ENCODE data around the gene VWA8.
"Not testable (repeated sequence)": the region's sequence is repeated elsewhere in the genome, so short reads cannot be mapped to it uniquely, and the experiment has no call there.

The VWA8 gene

DNA sequence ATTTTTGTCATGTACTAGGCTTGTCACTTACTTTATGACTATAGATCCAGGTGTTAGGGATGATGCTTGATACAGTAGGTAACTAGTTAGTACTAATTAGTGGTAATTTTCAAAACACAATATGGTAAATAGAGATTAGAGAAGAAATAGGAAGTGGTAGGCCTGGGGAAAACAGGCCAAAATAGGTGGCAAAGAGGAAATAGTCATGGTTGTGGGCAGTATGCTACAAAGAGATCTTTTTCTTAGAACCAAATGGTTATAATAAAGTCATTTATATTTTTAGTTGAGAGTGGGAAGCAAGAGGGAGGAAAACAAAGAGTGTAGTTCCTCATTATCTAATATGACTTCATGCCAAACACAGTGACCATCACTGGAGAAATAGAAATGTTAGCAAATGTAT lies 9.1 kb upstream of the VWA8 start:
- Histone ChIP-seq H3K4me3 (ENCODE audit: low read depth in 1 of 5, low read length in 5 of 5) (no peak overlapping the region), H3K9ac (ENCODE audit: low read length in 5 of 5) (no peak overlapping the region), H3K27me3 (ENCODE audit: control insufficient read depth in 5 of 5, insufficient read depth in 4 of 5, low read length in 5 of 5) (no peaks in the 10 kb centered on the region), H3K36me3 (ENCODE audit: control insufficient read depth in 5 of 5, insufficient read depth in 5 of 5, low read length in 5 of 5) (no peaks in the 10 kb centered on the region), H3K4me1 (ENCODE audit: control insufficient read depth in 5 of 5, insufficient read depth in 5 of 5, low read length in 5 of 5) (peaks cover 0 to 7% (median 0%) of the 10 kb centered on the region in 5 donors), H3K9me3 (ENCODE audit: control insufficient read depth in 5 of 5, low read length in 5 of 5) (peaks cover 0 to 3% (median 0%) of the 10 kb centered on the region in 5 donors), H3K27ac (ENCODE audit: low read depth, low read length) (no peak overlapping the region)

DNA sequence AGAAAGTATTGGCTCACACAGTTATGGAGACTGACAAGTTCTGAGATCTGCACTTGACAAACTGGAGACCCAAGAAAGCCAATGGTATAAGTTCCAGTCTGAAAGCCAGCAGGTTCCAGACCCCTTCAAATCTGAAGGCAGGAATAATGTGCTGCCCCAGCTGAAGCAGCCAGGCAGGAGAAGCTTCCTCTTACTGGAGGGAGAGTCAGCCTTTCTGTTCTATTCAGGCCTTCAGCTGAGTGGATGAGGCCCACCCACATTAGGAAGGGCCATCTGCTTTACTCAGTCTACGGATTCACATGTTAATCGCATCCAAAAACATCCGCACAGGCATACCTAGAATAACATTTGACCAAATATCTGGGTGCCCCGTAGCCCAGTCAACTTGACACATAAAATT lies 8.2 kb upstream of the VWA8 start:
- Histone ChIP-seq H3K4me1 (ENCODE audit: control insufficient read depth in 5 of 5, insufficient read depth in 5 of 5, low read length in 5 of 5) (peaks cover 0 to 7% (median 0%) of the 10 kb centered on the region in 5 donors), H3K36me3 (ENCODE audit: control insufficient read depth in 5 of 5, insufficient read depth in 5 of 5, low read length in 5 of 5) (no peaks in the 10 kb centered on the region), H3K27me3 (ENCODE audit: control insufficient read depth in 5 of 5, insufficient read depth in 4 of 5, low read length in 5 of 5) (no peaks in the 10 kb centered on the region)

DNA sequence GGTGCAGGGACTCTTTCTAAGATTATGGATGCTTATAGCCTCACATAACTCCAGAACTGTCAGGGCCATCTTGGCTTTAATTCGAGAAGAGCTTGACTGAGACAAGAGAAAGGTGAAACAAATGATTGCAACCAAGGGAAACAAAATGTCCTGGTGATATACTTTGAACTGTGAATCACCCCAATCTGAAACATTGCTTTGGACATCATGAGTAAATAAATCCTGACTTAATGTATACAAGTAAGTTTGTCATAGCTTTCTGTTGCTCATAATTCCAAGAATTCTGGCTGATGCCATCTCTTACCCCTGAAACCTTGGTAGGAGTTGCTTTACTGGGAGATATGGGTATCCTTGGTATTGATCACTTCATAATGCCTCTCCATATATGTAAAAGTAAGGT lies 5.8 kb upstream of the VWA8 start:
- H3K9me3 ChIP-seq (ENCODE audit: control insufficient read depth in 5 of 5, low read length in 5 of 5), result peaks cover 0 to 3% (median 0%) of the 10 kb centered on the region in 5 donors
- H3K4me3 ChIP-seq (ENCODE audit: low read depth in 1 of 5, low read length in 5 of 5), result no peak overlapping the region
- H3K27me3 ChIP-seq (ENCODE audit: control insufficient read depth in 5 of 5, insufficient read depth in 4 of 5, low read length in 5 of 5), result no peaks in the 10 kb centered on the region
- H3K27ac ChIP-seq (ENCODE audit: low read depth, low read length), result no peak overlapping the region
- H3K36me3 ChIP-seq (ENCODE audit: control insufficient read depth in 5 of 5, insufficient read depth in 5 of 5, low read length in 5 of 5), result no peaks in the 10 kb centered on the region
- no peak overlapping the region for H3K9ac ChIP-seq (ENCODE audit: low read length in 5 of 5)
- H3K4me1 ChIP-seq (ENCODE audit: control insufficient read depth in 5 of 5, insufficient read depth in 5 of 5, low read length in 5 of 5), result peaks cover 0 to 3% (median under 1%) of the 10 kb centered on the region in 5 donors

More for the DNA sequence above, 8.2 kb upstream of the VWA8 start:
- H3K27ac ChIP-seq (ENCODE audit: low read depth, low read length), result no peak overlapping the region
- H3K9ac ChIP-seq (ENCODE audit: low read length in 5 of 5), result no peak overlapping the region
- peaks cover 0 to 3% (median 0%) of the 10 kb centered on the region in 5 donors for H3K9me3 ChIP-seq (ENCODE audit: control insufficient read depth in 5 of 5, low read length in 5 of 5)
- no peak overlapping the region for H3K4me3 ChIP-seq (ENCODE audit: low read depth in 1 of 5, low read length in 5 of 5)

DNA sequence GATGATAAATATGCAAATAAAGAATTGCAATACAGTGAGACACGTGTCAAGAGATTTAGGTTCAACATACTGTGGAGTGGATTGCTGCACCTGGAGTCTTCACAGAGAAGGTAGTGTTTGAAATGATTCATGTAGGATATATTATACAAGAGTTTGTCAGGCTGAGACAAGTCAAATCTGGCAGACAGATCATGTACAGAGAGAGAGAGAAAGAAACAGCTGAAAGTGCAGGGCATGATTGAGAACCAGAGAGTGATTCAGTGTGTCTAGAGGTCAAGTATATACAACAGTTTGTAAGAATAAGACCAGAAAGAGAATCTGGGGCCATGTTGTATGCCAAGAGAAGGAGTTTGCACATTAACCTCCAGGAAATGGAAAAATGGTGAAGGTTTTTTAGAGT lies 2.1 kb upstream of the VWA8 start:
- Histone ChIP-seq H3K9ac (ENCODE audit: low read length in 5 of 5) (no peak overlapping the region), H3K27ac (ENCODE audit: low read depth, low read length) (no peak overlapping the region), H3K9me3 (ENCODE audit: control insufficient read depth in 5 of 5, low read length in 5 of 5) (no peaks in the 10 kb centered on the region), H3K36me3 (ENCODE audit: control insufficient read depth in 5 of 5, insufficient read depth in 5 of 5, low read length in 5 of 5) (no peaks in the 10 kb centered on the region), H3K27me3 (ENCODE audit: control insufficient read depth in 5 of 5, insufficient read depth in 4 of 5, low read length in 5 of 5) (no peaks in the 10 kb centered on the region), H3K4me3 (ENCODE audit: low read depth in 1 of 5, low read length in 5 of 5) (no peak overlapping the region), H3K4me1 (ENCODE audit: control insufficient read depth in 5 of 5, insufficient read depth in 5 of 5, low read length in 5 of 5) (peaks cover 0 to 26% (median 20%) of the 10 kb centered on the region in 5 donors)

DNA sequence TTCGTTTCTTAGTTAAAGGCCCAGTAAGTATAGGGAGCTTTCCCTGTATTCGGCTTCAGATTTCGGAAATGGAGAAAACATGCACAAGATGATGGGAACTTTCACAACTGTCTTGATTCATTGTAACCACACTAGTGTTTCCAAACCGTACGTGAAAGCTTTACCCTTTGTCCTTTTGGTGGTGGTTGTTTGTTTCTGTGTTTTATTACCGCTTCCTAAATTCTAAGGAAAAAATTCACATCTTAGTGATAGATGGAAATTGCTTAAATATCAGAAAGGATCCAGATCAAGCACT lies 504 bp upstream of the VWA8 start:
- Histone ChIP-seq H3K4me1 (ENCODE audit: control insufficient read depth in 5 of 5, insufficient read depth in 5 of 5, low read length in 5 of 5) (peaks cover 0 to 26% (median 20%) of the 10 kb centered on the region in 5 donors), H3K4me3 (ENCODE audit: low read depth in 1 of 5, low read length in 5 of 5) (peak overlapping the region; percentile 82 to 86 (median 84)), H3K9ac (ENCODE audit: low read length in 5 of 5) (peak overlapping the region; percentile 74 to 91 (median 91)), H3K36me3 (ENCODE audit: control insufficient read depth in 5 of 5, insufficient read depth in 5 of 5, low read length in 5 of 5) (no peaks in the 10 kb centered on the region), H3K27ac (ENCODE audit: low read depth, low read length) (peak overlapping the region; percentile 83), H3K27me3 (ENCODE audit: control insufficient read depth in 5 of 5, insufficient read depth in 4 of 5, low read length in 5 of 5) (no peaks in the 10 kb centered on the region), H3K9me3 (ENCODE audit: control insufficient read depth in 5 of 5, low read length in 5 of 5) (no peaks in the 10 kb centered on the region)

DNA sequence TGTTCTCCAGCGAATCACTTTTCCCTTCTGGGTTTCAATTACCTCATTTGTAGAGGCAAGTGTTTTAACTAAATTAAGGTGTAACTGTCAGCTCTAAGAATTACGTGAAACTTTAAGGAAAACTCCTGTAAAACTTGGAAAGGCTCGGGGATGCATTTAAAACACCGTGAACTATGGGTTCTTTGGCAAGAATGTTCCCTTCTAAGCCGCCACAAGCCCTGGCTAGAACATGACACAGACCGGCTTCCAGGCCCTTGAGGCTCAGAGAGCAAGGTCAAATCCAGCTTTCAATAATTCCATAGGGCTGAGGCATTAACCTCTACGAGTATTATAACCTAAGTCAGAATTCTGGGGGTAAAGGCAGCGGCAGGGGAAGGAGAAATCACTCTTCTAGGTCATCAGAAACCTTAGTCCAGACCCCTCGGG lies 685 bp downstream of the VWA8 start:
- peak overlapping the region; percentile 83 to 90 (median 85) for H3K4me3 ChIP-seq (ENCODE audit: low read depth in 1 of 5, low read length in 5 of 5)
- H3K9me3 ChIP-seq (ENCODE audit: control insufficient read depth in 5 of 5, low read length in 5 of 5), result no peaks in the 10 kb centered on the region
- no peaks in the 10 kb centered on the region for H3K36me3 ChIP-seq (ENCODE audit: control insufficient read depth in 5 of 5, insufficient read depth in 5 of 5, low read length in 5 of 5)
- H3K27ac ChIP-seq (ENCODE audit: low read depth, low read length), result peak overlapping the region; percentile 83
- H3K27me3 ChIP-seq (ENCODE audit: control insufficient read depth in 5 of 5, insufficient read depth in 4 of 5, low read length in 5 of 5), result no peaks in the 10 kb centered on the region
- H3K9ac ChIP-seq (ENCODE audit: low read length in 5 of 5), result peak overlapping the region; percentile 63 to 91 (median 91)
- peaks cover 0 to 26% (median 20%) of the 10 kb centered on the region in 5 donors for H3K4me1 ChIP-seq (ENCODE audit: control insufficient read depth in 5 of 5, insufficient read depth in 5 of 5, low read length in 5 of 5)

DNA sequence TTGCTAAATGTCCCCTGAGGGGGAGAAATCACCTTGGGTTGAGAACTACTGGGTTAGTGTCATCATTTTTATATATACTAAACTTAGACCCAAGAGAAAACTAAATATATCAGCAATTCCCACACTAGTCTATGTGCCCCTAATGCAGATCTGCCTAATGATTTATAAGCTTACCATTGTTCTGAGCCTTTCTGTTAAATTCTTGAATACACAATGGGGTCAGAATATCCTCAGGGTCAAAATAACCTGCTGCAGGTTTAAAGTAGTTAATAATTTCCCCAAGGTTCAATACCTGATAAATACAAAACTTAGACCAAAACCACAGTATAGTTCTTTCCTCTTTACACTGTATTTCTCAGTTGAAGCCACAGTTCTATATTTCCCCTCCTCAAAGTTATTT lies 4.6 kb downstream of the VWA8 start:
- H3K27ac ChIP-seq (ENCODE audit: low read depth, low read length), result no peak overlapping the region
- H3K27me3 ChIP-seq (ENCODE audit: control insufficient read depth in 5 of 5, insufficient read depth in 4 of 5, low read length in 5 of 5), result no peaks in the 10 kb centered on the region
- no peaks in the 10 kb centered on the region for H3K9me3 ChIP-seq (ENCODE audit: control insufficient read depth in 5 of 5, low read length in 5 of 5)
- H3K4me3 ChIP-seq (ENCODE audit: low read depth in 1 of 5, low read length in 5 of 5), result no peak overlapping the region
- H3K9ac ChIP-seq (ENCODE audit: low read length in 5 of 5), result no peak overlapping the region
- no peaks in the 10 kb centered on the region for H3K36me3 ChIP-seq (ENCODE audit: control insufficient read depth in 5 of 5, insufficient read depth in 5 of 5, low read length in 5 of 5)
- peaks cover 0 to 20% (median 16%) of the 10 kb centered on the region in 5 donors for H3K4me1 ChIP-seq (ENCODE audit: control insufficient read depth in 5 of 5, insufficient read depth in 5 of 5, low read length in 5 of 5)

DNA sequence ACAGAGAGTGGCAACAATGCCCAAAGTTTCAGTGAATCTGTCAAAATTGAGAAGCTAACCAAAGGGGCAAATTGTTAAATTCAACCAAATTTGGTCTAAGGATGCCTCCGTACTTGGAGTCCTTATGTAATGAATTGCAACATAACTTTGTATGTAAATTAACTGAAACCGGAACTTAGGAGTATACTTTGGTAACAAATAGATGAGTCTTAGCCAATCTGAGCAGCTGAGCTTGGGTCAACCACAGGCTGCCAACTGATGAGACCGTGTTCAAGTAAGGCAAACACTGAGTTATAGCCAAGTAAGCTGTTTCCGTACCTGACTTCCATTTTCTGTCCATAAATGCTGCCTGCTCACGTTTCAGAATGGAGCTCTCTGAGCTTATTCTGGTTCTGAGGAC lies 5.3 kb downstream of the VWA8 start:
- H3K27me3 ChIP-seq (ENCODE audit: control insufficient read depth in 5 of 5, insufficient read depth in 4 of 5, low read length in 5 of 5), result no peaks in the 10 kb centered on the region
- no peaks in the 10 kb centered on the region for H3K36me3 ChIP-seq (ENCODE audit: control insufficient read depth in 5 of 5, insufficient read depth in 5 of 5, low read length in 5 of 5)
- H3K9ac ChIP-seq (ENCODE audit: low read length in 5 of 5), result no peak overlapping the region
- no peaks in the 10 kb centered on the region for H3K9me3 ChIP-seq (ENCODE audit: control insufficient read depth in 5 of 5, low read length in 5 of 5)
- no peak overlapping the region for H3K27ac ChIP-seq (ENCODE audit: low read depth, low read length)
- peaks cover 0 to 18% (median 11%) of the 10 kb centered on the region in 5 donors for H3K4me1 ChIP-seq (ENCODE audit: control insufficient read depth in 5 of 5, insufficient read depth in 5 of 5, low read length in 5 of 5)
- no peak overlapping the region for H3K4me3 ChIP-seq (ENCODE audit: low read depth in 1 of 5, low read length in 5 of 5)

DNA sequence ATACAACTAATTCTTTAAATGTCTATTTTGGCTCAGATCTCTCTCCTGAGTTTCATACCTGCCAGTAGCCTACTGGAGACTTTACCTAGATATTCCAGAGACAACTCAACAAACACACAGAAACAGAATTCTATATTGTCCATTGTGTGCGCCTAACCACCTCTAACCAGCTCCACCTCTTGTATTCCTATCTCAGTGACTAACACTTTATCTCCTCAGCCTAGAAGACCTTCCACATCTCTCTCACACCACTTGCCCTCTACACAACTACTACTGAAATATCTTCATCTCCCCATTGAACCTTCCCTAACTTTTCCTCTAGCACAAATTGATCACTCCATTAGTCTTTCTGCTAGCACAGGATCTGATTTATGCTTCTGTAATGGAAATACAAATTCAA lies 6.7 kb downstream of the VWA8 start:
- Histone ChIP-seq H3K4me1 (ENCODE audit: control insufficient read depth in 5 of 5, insufficient read depth in 5 of 5, low read length in 5 of 5) (peaks cover 0 to 8% (median 2%) of the 10 kb centered on the region in 5 donors), H3K36me3 (ENCODE audit: control insufficient read depth in 5 of 5, insufficient read depth in 5 of 5, low read length in 5 of 5) (no peaks in the 10 kb centered on the region), H3K9me3 (ENCODE audit: control insufficient read depth in 5 of 5, low read length in 5 of 5) (no peaks in the 10 kb centered on the region), H3K4me3 (ENCODE audit: low read depth in 1 of 5, low read length in 5 of 5) (no peak overlapping the region), H3K27me3 (ENCODE audit: control insufficient read depth in 5 of 5, insufficient read depth in 4 of 5, low read length in 5 of 5) (no peaks in the 10 kb centered on the region), H3K9ac (ENCODE audit: low read length in 5 of 5) (no peak overlapping the region), H3K27ac (ENCODE audit: low read depth, low read length) (no peak overlapping the region)

DNA sequence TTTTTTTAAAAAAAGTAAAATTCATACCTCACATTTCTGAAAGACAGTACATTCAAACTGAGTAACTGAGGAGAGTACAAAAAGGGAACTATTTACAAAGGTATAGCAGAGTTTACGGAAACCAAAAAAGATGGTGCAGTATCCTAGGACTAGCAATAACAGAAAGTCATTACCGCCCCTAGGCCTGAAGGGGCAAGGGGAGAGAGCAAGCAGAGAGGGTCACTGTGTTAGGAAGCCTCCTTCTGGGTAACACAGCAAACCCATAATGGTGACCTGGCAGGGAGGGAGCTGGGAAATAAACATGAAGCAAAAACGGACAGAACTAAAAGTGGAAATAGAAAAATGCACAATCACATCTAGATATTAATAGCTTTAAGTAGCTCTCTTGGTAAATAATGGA lies 8.2 kb downstream of the VWA8 start:
- H3K27me3 ChIP-seq (ENCODE audit: control insufficient read depth in 5 of 5, insufficient read depth in 4 of 5, low read length in 5 of 5), result no peaks in the 10 kb centered on the region
- H3K27ac ChIP-seq (ENCODE audit: low read depth, low read length), result no peak overlapping the region
- H3K9ac ChIP-seq (ENCODE audit: low read length in 5 of 5), result no peak overlapping the region
- H3K4me1 ChIP-seq (ENCODE audit: control insufficient read depth in 5 of 5, insufficient read depth in 5 of 5, low read length in 5 of 5), result no peaks in the 10 kb centered on the region
- no peaks in the 10 kb centered on the region for H3K9me3 ChIP-seq (ENCODE audit: control insufficient read depth in 5 of 5, low read length in 5 of 5)
- no peak overlapping the region for H3K4me3 ChIP-seq (ENCODE audit: low read depth in 1 of 5, low read length in 5 of 5)
- H3K36me3 ChIP-seq (ENCODE audit: control insufficient read depth in 5 of 5, insufficient read depth in 5 of 5, low read length in 5 of 5), result no peaks in the 10 kb centered on the region

DNA sequence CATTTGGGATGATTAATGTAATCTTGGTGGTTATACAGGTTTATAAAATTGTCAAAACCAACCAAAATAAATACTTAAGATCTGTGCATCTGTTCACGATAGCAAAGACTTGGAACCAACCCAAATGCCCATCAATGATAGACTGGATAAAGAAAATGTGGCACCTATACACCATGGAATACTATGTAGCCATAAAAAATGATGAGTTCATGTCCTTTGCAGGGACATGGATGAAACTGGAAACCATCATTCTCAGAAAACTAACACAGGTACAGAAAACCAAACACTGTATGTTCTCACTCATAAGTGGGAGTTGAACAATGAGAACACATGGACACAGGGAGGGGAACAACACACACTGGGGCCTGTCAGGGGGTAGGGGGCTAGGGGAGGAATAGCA lies 11.8 kb downstream of the VWA8 start:
- H3K27ac ChIP-seq (ENCODE audit: low read depth, low read length); H3K27me3 ChIP-seq (ENCODE audit: control insufficient read depth in 5 of 5, insufficient read depth in 4 of 5, low read length in 5 of 5); H3K4me3 ChIP-seq (ENCODE audit: low read depth in 1 of 5, low read length in 5 of 5); H3K4me1 ChIP-seq (ENCODE audit: control insufficient read depth in 5 of 5, insufficient read depth in 5 of 5, low read length in 5 of 5); H3K36me3 ChIP-seq (ENCODE audit: control insufficient read depth in 5 of 5, insufficient read depth in 5 of 5, low read length in 5 of 5); H3K9me3 ChIP-seq (ENCODE audit: control insufficient read depth in 5 of 5, low read length in 5 of 5); H3K9ac ChIP-seq (ENCODE audit: low read length in 5 of 5): not testable (repeated sequence)

All from subcutaneous abdominal adipose tissue (tissue), 5 donors.